Stimulated activated CD4-positive, alpha-beta T cell treated with anti-CD3 and anti-CD28 coated beads, TNF-alpha, amount 100 ng/mL, for 48 hours (primary cell): Measurements from ENCODE around the gene CDKN2AIPNL.
"Not testable (repeated sequence)": the region's sequence is repeated elsewhere in the genome, so short reads cannot be mapped to it uniquely, and the experiment has no call there.

Source experiments
- DNase-seq, 3 donors: peaks; one replicate each; pipeline ENCODE4 v3.0.0-alpha.2; 2020; ENCODE audit warnings: low read depth in 3 of 3

CDKN2AIPNL gene

DNA sequence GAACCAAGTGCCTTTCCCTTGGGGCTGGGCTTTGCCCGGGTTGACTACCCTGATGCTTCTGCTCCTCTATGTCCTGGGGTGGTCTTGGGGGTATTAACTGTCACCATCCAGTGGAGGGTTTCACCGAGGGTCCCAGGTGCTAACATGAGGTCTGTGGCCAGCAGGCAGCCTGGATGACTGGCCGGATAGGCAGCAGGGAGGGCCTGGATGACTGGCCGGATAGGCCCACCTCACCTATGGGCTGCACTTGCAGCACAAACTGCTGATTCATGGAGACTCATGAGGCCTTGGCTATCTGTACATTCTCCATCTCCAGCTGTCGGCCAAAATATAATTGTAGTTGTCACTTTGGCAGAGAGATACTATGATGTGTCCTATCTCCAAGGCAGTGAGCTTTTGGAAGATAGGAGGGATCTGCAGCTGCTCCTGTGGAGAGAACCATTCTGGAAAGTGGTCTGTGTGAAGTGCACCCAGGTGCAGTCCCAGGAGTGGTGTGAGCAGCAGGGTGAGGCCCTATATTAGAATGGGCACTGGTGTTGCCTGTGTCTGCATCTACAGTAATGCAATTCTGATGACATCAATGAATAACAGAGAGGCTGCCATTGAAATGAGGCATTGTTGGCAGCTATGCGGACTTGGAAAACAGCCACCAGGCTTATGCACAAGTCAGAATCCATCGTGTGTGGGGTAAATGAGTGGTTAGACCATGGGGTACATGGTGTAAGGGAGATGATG, 26.3 kb upstream of the CDKN2AIPNL start:
- no peak for DNase-seq

DNA sequence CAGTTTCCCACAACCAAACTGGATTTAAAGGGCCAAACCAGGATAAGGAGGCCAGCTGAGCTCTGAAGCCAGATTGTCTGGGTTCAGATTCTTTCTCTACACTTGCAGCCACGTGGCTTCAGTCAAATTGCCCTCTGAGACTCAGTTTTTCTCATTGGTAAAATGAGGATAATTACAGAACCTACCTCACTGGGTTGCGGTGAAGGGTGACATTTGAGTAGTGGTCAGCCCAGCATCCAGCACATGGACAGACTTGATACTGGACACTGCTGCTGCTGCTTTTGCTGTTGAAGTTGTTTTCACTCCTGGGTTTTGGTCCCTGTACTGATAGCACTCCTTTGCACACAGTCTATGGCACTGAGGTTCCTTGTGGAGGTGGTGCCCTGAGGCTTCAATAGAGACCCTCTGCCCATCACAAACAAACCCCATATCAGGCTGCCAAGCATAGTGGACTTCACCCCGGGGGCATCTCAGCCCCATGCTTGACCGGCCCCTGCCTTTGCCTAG, 25.7 kb upstream of the CDKN2AIPNL start:
- DNase-seq, result no peak

DNA sequence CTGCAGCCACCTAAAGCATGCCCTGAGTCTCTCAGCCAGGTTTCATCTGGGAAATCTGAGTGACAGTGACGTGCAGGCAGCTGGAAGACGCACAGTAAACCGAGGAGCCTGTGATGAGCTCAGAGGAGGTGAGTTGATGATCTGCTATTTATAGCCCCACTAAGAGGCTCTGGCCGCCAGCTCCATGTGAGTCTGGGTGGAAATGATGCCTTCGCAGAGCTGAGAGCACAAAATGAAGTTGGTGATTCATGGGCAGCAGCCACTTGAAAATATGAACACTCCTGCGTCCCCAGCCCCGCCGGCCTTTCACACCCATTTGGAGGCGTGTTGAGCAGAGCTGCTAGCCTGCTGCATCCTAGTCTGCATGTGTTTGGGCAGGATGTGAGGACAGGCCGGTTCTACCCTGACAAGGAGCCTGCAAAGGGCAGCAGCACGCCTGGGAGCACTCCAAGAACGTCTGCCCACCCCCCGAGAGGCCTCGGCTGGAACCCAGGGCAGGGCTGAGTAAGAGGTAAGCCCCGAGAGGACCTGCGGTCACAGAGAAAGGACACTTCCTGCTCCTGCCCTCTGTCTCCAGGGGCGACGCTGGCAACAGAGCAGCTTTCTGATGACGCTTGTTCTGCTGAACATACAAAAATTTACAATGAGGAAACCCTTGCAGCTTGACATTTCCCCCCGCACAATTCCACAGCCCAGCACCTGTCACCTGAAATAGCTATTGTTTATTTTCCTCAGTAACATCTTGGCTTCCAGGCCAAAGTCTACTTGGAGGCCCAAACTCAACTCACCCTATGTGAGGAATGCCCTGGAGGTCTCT, 25.1 kb upstream of the CDKN2AIPNL start:
- peak in 2 of 3 donors; percentile 43 for DNase-seq

DNA sequence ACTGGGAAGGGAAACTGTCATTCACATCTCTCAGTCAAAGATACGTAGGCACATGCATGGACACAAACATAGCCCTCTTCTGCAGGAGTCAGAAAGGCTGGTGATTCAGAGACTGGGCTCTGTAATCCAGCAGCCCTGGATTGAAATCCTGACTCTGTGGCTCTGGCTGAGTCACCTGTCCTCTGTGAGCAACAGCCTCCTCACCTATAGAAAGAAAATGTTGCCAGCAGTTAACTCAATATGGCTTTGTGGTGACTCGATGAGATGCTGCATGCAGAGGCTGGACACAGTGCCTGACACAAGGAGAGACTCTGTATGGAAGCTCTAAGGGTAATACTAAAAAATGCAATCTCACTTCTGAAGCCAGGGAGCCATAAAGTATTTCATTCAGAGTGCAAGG, 23.9 kb upstream of the CDKN2AIPNL start:
- peak in 2 of 3 donors; percentile 23 to 40 for DNase-seq

DNA sequence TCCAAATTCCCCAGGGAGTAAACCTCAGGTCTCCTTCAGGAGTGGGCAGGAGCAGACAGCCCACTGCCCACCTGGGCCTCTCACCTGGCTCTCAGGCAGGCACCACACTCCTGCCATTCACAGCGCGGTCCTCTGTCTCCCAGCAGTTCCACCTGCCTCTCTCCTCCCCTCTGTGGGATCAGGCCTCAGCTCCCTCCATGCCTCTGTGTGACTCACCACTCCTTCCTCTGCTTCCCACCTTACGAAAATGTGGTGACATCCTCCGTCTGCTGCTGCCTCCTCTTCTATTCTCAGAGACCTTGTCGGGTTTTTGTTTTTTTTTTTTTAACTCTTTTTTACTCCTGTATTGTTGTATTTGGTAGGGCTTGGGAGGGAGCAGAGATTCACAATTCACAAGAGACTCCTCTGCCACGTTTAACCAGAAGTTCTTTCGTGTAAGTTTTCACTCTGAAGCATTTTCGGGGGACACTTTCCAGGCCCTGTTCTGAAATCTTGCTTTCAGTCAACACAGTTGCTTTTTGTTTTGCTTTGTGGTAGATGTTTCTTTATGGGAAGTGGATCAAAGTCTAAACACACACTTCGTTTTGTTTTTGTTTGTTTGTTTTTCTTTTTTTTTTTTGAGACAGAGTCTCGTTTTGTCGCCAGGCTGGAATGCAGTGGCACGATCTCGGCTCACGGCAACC, 21.1 kb upstream of the CDKN2AIPNL start:
- no peak for DNase-seq

DNA sequence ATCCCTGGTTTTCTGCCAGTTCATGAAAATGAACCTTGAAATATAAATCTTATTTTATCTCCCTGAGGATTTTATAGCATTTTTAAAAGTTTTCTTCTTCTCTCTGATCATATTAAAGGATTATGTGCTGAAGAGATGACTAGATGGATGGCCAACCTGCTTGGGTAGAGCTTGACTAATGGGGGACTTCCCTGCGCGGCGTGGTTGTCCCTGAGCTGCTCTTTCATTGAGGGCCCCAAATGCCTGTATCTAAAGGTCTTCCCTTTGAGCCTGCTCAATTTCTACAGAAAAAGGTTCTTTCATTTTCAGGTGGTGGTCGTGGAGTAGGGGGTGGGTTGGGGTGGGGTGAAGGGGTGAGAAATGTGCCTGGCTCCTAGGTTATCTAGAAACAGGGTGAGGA, 20.5 kb upstream of the CDKN2AIPNL start:
- peak in 1 of 3 donors; percentile 13 for DNase-seq

DNA sequence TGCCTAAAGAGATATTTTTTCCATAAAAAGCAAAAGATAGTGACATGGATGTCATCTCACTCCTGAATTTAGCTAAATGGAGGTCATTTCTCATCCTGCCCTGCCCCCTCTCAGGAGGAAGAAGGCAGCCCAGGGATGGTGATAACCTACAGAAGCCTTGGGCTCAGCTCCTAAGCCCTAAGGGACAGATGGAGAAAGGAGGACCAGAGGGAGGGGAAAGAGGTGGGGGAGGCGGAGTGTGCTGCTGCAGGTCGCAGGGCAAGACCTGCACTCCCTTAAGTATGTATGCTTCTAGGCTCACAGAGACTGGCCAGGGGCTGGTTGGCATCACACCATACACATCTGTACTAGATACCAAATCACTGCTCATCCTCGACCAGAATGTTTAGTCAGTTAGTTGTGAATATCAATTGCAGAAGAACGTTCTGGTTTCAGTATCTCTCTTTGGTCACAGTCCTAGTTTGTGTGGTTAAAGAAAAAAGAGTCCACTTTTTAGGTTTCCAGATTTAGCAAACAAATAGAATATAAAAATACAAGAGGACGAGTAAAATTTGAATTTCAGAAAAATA, 18.4 kb upstream of the CDKN2AIPNL start:
- no peak for DNase-seq

DNA sequence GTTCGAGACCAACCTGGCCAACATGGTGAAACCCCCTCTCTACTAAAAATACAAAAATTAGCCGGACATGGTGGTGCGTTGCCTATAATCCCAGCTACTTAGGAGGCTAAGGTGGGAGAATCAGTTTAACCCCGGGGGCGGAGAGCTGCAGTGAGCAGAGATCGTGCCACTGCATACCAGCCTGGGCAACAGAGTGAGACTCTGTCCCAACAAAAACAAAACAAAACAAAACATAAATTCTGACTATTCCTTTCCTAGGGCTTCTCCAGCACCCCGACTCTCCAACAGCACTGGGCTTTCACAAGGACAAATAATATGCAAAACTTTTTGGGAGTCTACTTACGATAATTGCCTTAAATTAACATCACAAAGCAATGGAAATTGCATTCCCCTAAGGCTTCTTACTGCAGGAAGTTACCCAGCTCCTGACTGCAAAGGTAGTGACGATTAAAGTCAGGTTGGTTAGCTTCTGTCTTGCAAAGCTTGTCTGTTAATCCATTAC, 15.9 kb upstream of the CDKN2AIPNL start:
- DNase-seq, result no peak

DNA sequence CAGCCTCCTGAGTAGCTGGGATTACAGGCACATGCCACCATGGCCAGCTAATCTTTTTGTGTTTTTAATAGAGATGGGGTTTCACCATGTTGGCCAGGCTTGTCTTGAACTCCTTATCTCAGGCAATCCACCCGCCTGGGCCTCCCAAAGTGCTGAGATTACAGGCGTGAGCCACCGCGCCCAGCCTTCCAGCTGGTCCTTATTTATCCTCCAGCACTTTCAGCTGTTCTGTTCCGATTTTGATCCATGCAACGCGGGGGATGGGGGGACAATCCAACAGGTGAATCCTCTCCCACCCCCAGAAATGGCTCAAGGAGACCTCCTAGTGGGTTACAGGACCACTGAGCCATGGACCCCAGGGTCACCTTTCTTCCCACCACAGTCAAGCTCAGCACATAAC, 14.7 kb upstream of the CDKN2AIPNL start:
- no peak for DNase-seq

DNA sequence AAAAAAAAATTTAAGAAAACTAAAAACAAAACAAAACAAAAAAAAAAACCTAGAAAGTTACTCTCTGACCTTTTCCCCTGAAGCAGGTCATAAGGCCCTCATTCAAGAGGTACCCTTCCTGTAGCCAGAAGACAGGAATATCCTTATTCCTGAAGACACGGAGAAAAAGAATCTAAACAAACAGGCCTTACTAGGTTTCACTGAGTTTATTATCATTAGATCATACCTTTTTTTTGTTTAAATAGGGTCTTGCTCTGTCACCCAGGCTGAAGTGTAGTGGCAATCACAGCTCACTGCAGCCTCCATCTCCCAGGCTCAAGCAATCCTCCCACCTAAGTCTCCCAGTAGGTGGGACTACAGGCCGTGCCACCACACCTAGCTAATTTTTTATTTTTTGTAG, 11.7 kb upstream of the CDKN2AIPNL start:
- DNase-seq, result no peak

DNA sequence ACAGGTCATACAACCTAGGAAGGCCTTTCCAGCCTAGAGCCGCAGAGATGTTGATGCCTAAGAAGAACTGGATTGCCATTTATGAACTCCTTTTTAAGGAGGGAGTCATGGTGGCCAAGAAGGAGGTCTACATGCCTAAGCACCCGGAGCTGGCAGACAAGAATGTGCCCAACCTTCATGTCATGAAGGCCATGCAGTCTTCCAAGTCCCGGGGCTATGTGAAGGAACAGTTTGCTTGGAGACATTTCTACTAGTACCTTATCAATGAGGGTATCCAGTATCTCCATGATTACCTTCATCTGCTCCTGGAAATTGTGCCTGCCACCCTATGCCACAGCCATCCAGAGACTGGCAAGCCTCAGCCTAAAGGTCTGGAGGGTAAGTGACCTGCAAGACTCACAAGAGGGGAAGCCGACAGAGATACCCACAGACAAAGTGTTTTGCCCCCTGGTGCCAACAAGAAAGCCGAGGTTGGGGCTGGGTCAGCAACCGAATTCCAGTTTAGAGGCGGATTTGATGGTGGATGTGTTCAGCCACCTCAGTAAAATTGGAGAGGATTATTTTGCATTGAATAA, 11.2 kb upstream of the CDKN2AIPNL start:
- no peak for DNase-seq

DNA sequence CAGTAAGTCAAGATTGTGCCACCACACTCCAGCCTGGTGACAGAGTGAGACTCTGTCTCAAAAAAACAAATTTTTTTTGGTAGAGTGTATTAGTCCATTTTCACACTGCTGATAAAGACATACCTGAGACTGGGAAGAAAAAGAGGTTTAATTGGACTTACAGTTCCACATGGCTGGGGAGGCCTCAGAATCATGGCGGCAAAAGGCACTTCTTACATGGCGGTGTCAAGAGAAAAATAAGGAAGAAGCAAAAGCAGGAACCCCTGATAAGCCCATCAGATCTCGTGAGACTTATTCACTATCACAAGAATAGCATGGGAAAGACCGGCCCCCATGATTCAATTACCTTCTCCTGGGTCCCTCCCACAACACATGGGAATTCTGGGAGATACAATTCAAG, 9.4 kb upstream of the CDKN2AIPNL start:
- DNase-seq, result not testable (repeated sequence)

DNA sequence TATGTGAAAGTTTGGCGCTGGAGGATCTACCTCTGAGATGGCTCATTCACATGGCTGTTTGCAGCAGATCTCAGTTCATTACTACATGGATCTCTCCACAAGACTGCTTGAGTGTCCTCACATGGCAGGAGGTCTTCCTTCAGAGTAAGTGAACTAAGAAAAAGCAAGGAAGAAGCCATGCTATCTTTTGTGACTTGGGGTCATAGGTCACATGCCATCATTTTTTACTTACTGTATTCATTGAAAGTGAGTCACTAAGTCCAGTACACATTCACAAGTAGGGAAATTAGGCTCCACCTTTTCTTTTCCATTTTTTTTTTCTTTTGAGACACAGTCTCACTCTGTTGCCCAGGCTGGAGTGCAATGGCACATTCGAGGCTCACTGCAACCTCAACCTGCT, 8.7 kb upstream of the CDKN2AIPNL start:
- no peak for DNase-seq

DNA sequence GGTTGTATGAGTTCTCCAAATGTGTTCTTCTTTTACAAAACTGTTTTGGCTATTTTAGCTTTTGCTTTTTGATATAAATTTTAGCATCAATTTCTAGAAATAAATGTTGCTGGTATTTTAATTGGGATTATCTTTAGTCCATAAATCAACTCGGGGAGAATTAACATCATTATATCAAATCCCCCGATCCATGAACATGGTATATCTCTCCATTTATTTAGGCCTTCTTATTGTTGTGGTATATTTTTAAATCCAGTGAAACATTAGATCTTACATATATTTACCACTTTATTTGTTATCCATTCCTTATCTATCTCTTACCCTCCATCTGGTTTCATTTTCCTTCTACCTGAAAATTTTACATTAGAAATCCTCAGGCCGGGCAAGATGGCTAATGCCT, 7.3 kb upstream of the CDKN2AIPNL start:
- DNase-seq, result no peak

DNA sequence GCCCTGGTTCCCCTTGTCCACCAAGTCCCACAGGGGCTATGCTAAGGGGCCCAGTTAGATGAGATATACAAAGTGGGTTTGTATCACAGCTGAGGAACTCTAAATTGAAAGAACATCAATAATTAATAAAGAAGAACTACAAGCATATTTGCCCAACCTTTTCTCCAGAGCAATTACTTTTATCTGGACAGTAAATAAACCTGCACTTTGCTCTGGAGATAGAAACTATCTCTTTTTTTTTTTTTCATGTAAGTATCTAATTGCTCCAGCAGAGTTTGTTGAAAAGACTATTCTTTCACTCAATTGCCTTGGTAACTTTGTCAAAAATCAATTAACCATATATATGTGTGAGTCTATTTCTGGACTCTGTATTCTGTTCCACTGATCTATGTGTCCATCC, 6.0 kb upstream of the CDKN2AIPNL start:
- no peak for DNase-seq

DNA sequence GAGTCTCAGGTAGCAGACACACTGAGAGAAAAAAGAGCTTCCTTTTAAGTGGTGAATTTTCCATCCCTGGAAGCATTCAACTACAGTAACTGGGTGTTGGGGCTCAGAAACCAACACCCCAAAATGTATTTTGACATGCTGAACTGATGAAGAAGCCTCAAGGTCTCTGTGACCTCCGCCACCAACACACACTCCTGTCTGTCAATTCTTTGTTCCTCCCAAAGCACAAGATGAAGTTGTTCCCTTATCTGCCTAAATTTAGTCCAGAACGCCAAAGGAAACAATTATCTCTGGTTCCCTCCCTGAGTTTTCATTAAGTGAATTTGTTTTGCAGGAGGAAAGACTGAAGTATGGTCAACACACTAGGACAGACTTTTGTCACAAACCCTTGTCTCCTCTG, 1.4 kb upstream of the CDKN2AIPNL start:
- no peak for DNase-seq

DNA sequence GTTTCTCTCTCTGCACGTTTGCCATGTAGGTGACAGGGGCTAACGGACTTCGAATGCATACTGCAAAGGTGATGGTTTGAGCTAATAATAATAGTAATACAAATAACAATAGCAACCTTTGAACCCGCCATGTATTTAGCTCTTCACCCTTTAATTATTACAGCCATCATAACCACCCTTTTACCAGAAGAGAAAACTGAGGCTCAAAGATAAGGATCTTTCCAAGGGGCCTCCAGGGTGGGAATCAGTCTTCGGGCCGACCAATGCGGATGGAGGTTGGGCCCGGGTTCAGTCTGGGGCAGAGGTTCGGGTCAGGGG, 494 bp downstream of the CDKN2AIPNL start:
- no peak for DNase-seq

DNA sequence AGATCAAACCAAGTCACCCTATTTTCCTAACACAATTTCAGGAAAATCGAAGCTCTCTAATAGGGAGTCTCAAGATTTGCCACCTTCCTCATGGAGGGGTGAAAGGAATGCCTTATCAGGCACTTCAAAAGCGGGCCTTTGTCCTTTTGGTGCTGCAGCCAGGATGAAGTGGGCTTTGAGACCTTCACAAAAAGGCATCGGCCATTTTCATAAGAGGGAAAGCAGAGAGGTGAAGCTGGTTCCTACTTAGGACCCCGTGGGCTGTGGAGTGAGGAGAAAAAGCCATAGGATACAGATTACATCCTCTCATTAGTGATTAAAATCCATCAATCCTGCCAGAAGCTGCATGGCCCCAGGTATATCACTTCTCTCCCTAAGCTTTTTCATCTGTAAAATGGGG, 859 bp downstream of the CDKN2AIPNL start:
- DNase-seq, result no peak

DNA sequence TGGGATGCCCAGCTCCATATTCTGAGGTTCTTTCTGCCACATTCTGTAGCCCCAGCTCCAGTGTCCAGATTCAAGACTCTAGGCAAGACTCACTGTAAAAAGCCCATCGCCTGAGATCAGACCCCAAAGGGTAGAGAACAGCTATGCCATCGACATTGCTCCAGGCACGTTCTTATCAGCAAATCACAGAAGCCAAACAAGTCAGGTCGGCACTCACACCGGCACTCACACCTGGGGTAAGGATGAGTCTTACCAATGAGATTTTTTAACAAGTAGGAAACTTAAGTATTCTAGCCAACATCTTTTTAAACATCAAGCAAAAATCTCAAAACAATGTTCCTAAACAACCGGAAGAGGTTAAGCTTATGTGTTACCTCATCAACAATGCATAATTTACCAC, 2.4 kb downstream of the CDKN2AIPNL start:
- no peak for DNase-seq

DNA sequence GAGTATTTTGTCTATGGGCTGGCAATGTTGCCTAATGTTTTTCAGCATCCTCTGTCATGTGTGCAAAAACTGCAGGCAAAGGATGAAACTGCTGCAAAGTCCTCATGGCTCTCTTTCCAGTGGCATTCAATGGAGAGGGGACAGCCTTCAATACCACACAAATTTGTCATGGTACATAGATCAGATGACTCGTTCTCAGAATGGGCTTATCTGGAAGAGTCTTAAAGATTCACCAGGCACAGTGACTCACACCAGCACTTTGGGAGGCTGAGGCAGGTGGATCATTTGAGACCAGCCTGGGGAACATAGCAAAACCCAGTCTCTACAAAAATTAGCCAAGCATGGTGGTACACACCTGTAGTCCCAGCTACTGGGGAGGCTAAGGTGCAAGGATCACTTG, 5.3 kb downstream of the CDKN2AIPNL start:
- peak in 1 of 3 donors; percentile 5 for DNase-seq

DNA sequence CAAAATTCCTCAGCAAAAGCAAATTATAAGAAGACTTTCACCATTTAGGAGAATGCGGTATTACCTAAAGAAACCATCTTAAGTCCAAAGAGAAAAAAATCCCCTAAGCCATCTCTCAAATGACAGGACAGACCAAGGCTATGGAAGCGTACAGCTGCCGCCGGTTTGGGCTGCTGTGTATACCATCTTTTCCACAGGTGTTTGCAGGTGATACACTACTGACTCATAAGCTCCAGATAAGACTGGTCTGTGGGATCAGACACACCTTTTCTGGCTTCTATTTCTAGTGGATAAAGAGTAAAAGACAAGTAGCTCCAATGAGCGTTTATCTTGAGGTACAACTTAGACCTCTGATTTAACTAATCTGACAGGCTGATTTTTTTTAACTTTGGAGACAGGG, 7.7 kb downstream of the CDKN2AIPNL start:
- no peak for DNase-seq
